Upper lobe of right lung (tissue), 1 donor: Measurements from ENCODE around the gene MAPKBP1. TPM values are rescaled to one million over a fixed set of nuclear protein-coding genes. Genes with fewer than 3 reads are reported as not detected.

ENCODE experiments used
- ATAC-seq: fragments of 200-7000 bp; cut with Tn5 transposase; one replicate; pipeline ENCODE4 v1.9.1; 2020; ENCODE audit warnings: mild to moderate bottlenecking, moderate library complexity
- DNase-seq: peaks from one replicate; pipeline ENCODE4 v3.0.0-alpha.2; 2020
- H3K27ac ChIP-seq: fragments of 200-600 bp; one replicate; pipeline ENCODE4 v1.8.0; 2022
- H3K27me3 ChIP-seq: fragments of 200-600 bp; one replicate; pipeline ENCODE4 v1.8.0; 2022; ENCODE audit warnings: mild to moderate bottlenecking
- H3K36me3 ChIP-seq: fragments of 200-600 bp; one replicate; pipeline ENCODE4 v1.8.0; 2022
- H3K4me1 ChIP-seq: fragments of 200-600 bp; one replicate; pipeline ENCODE4 v1.8.0; 2022
- H3K4me3 ChIP-seq: fragments of 200-600 bp; one replicate; pipeline ENCODE4 v1.8.0; 2022; ENCODE audit warnings: mild to moderate bottlenecking
- H3K9me3 ChIP-seq: fragments of 200-600 bp; one replicate; pipeline ENCODE4 v1.8.0; 2022
- CTCF ChIP-seq: fragments of 200-600 bp; IDR thresholded peaks from one replicate; pipeline ENCODE4 v1.8.0; 2022; ENCODE audit warnings: antibody characterized with exemption
- intact Hi-C: fragments of 100-400 bp; cut with DNase I; formaldehyde crosslinking; loops from one replicate; pipeline ENCODE4 v1.11.0; 2022
- total RNA-seq: library from RNA; stranded (reverse); fragmentation: NEBNext Ultra II Directional; extraction: Animal tissue kit (Norgen Biotek cat#: 25700); gene quantifications from one replicate; pipeline ENCODE4 v1.2.1, GENCODE V29; 2021
- donor health status: DM: no; HTN: yes; CAD: no; lungs with severe emphysema.

MAPKBP1 gene
- total RNA-seq, 1 donor from 2014 or later: 22.4 TPM

- Histone ChIP-seq H3K36me3 (peaks cover 32% of the 10 kb centered on the region), H3K4me1 (peaks cover 12% of the 10 kb centered on the region), H3K9me3 (no peaks in the 10 kb centered on the region), H3K4me3 (no peak within 1 kb of the TSS), H3K27ac (peak within 1 kb of the TSS; percentile 73), H3K27me3 (no peaks in the 10 kb centered on the region)
- ATAC-seq (peak; percentile 88), DNase-seq (peak; percentile 93)
- intact Hi-C loops: no loop called here
- TF ChIP-seq CTCF: no peak
These were observed 64.2 kb downstream of the MAPKBP1 start, which contains the start of gene PLA2G4B for GRCh38 chr15:41838400-41838897. TSS of gene PLA2G4B (plus strand) at chr15:41838847. CDS start at chr15:41838914, 67 bp downstream.

GRCh38 chr15:41839781-41840491, 65.7 kb downstream of the MAPKBP1 start:
- Histone ChIP-seq H3K36me3 (peaks cover 44% of the 10 kb centered on the region), H3K27me3 (no peaks in the 10 kb centered on the region), H3K27ac (no peak overlapping the region), H3K9me3 (no peaks in the 10 kb centered on the region), H3K4me3 (no peak overlapping the region), H3K4me1 (peaks cover 12% of the 10 kb centered on the region)
- no peak for TF ChIP-seq CTCF
- DNase-seq: no peak
- no peak for ATAC-seq
- intact Hi-C loops: no loop called here

GRCh38 chr15:41840673-41841072, 66.4 kb downstream of the MAPKBP1 start:
- H3K4me1 ChIP-seq: peaks cover 12% of the 10 kb centered on the region
- no peak for TF ChIP-seq CTCF
- H3K4me3 ChIP-seq: no peak overlapping the region
- ATAC-seq: no peak
- intact Hi-C loops: no loop called here
- no peak overlapping the region for H3K27ac ChIP-seq
- DNase-seq: no peak
- H3K36me3 ChIP-seq: peaks cover 51% of the 10 kb centered on the region
- no peaks in the 10 kb centered on the region for H3K9me3 ChIP-seq
- no peaks in the 10 kb centered on the region for H3K27me3 ChIP-seq

- Histone ChIP-seq H3K9me3 (no peaks in the 10 kb centered on the region), H3K27me3 (no peaks in the 10 kb centered on the region), H3K27ac (no peak overlapping the region), H3K36me3 (peaks cover 55% of the 10 kb centered on the region), H3K4me3 (no peak overlapping the region), H3K4me1 (peaks cover 12% of the 10 kb centered on the region)
- DNase-seq: no peak
- no peak for ATAC-seq
- intact Hi-C loops: no loop called here
- TF ChIP-seq CTCF: no peak
These were observed 66.8 kb downstream of the MAPKBP1 start for GRCh38 chr15:41841131-41841530.

GRCh38 chr15:41842229-41842628, 67.9 kb downstream of the MAPKBP1 start:
- Histone ChIP-seq H3K36me3 (peaks cover 58% of the 10 kb centered on the region), H3K4me1 (peaks cover 5% of the 10 kb centered on the region), H3K27ac (no peak overlapping the region), H3K4me3 (no peak overlapping the region), H3K9me3 (no peaks in the 10 kb centered on the region), H3K27me3 (no peaks in the 10 kb centered on the region)
- no peak for DNase-seq
- intact Hi-C loops: no loop called here
- TF ChIP-seq CTCF: no peak
- ATAC-seq: no peak
